Measurements from ENCODE around the gene YDJC. TPM values are rescaled to one million over a fixed set of nuclear protein-coding genes. Genes with fewer than 3 reads are reported as not detected.

Gene YDJC
- total RNA-seq, 2 donors from 2014 or later = 45.7 to 63.0 TPM

DNA sequence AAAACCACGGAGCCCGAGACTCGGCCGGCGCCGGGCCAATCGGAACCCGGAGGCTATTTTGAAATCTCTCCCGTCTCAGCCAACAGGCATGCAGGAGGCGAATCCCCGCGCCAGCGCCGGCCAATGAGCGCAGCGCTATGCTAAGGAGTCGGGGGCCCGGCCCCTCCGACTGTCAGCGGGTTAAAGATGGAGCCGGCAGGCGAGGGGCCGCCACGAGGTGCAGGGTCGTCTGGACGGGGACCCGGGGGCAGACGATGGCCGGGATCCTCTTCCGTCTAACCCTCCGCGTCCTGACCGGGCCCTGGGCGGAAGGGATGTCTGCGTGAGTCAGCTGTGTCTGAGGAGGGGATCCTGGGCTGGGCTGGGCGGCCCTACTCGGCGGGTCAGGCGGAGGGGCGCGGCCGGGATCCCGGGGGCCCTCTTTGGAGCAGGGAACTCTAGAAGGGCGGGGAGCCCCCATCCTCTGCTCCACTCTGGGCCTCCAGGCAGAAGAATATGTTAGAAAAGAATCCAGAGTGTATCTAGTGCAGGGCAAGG, 22.3 kb upstream of the YDJC start:
- 31 to 43% methylated on average over 26 to 34 of the region's 44 CpGs for WGBS, 2 donors
- TF ChIP-seq POLR2A (IDR thresholded peaks at IDR 0.05) = no peak
- TF ChIP-seq, protein P1, sequence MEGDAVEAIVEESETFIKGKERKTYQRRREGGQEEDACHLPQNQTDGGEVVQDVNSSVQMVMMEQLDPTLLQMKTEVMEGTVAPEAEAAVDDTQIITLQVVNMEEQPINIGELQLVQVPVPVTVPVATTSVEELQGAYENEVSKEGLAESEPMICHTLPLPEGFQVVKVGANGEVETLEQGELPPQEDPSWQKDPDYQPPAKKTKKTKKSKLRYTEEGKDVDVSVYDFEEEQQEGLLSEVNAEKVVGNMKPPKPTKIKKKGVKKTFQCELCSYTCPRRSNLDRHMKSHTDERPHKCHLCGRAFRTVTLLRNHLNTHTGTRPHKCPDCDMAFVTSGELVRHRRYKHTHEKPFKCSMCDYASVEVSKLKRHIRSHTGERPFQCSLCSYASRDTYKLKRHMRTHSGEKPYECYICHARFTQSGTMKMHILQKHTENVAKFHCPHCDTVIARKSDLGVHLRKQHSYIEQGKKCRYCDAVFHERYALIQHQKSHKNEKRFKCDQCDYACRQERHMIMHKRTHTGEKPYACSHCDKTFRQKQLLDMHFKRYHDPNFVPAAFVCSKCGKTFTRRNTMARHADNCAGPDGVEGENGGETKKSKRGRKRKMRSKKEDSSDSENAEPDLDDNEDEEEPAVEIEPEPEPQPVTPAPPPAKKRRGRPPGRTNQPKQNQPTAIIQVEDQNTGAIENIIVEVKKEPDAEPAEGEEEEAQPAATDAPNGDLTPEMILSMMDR (IDR thresholded peaks at IDR 0.05) = no peak
- Histone ChIP-seq H3K4me1 (peaks cover 21% of the 10 kb centered on the region), H3K36me3 (replicated peaks in 1 of 2; ENCODE audit: insufficient read depth in 1 of 2, low read depth in 2 of 2) (peaks cover 0 to 2% of the 10 kb centered on the region in 2 donors), H3K4me3 (peak overlapping the region in 1 of 2 donors; percentile 13), H3K27ac (no peak overlapping the region), H3K9me3 (no peaks in the 10 kb centered on the region), H3K27me3 (no peaks in the 10 kb centered on the region)
- peak; percentile 72 for ATAC-seq
- DNase-seq = peak; percentile 56 to 75 (median 72)
- intact Hi-C loops (cut with DNase I) = no loop called here

DNA sequence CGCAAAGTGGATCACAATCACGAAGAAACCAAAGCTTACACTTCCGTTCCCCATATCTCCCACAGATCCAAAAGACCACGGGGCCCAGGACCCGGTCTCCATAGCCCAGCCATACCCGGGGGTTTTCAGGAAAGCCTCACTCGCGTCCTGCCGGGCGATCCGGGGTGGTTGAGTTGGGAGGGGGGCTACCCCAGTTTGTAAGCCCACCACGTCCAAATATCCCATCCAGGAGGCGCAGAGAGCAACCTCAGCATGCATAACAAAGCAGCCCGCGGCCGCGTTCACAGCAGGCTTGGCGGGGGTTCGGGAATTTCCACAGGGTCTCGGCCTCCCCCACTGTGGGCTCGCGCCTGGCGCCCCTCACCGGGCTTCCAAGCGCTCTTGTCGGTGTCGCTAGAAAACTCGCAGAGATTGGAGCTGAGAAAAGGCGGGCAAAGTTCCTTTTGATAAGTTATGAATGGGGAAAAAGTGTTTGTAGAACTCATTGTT, 21.7 kb upstream of the YDJC start:
- intact Hi-C loops (cut with DNase I) = no loop called here
- Histone ChIP-seq H3K36me3 (replicated peaks in 1 of 2; ENCODE audit: insufficient read depth in 1 of 2, low read depth in 2 of 2) (peaks cover 0 to 2% of the 10 kb centered on the region in 2 donors), H3K27me3 (no peaks in the 10 kb centered on the region), H3K4me1 (peaks cover 26% of the 10 kb centered on the region), H3K9me3 (no peaks in the 10 kb centered on the region), H3K27ac (peak overlapping the region in 1 of 4 donors; percentile 11), H3K4me3 (no peak overlapping the region)
- ATAC-seq (no peak), DNase-seq (no peak)
- 12 to 42% methylated on average over 26 to 29 of the region's 29 CpGs for WGBS, 2 donors
- TF ChIP-seq POLR2A (IDR thresholded peaks at IDR 0.05) = no peak
- TF ChIP-seq, protein P1 (IDR thresholded peaks at IDR 0.05) = no peak

DNA sequence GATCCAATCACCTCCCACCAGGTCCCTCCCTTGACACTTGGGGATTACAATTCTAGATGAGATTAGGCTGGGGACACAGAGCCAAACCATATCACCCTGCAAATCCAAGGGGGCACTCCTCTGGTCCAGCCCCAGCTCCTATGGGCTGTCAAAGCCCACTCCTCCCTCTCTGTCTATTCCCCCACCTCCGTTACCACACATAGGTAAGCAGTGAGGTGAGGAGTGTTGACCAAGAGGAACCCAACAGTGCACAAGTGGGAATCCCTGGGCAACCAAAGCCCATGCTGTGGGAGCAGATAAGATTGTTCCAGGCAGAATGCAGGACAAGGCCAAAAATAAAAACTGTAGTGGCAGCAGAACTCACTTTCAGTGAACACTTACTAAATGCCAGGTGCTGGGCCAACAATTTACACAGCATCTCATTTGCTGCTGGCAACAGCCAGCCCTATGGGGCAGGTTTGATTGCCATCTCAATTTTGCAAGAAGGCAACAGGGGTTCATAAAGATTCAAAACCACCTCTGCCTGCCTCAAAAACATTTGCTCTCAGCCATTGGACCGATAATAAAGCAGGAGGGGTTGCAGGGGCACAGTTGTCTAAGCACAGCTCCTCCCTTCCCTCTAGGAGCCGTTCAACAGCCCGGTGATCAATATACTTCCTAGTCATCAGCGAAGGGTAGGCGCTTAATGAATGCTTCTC, 21.1 kb upstream of the YDJC start:
- peaks cover 30% of the 10 kb centered on the region for H3K4me1 ChIP-seq
- ATAC-seq (no peak), DNase-seq (no peak)
- intact Hi-C loops (cut with DNase I) = no loop called here
- H3K36me3 ChIP-seq (replicated peaks in 1 of 2; ENCODE audit: insufficient read depth in 1 of 2, low read depth in 2 of 2) = peaks cover 0 to 2% of the 10 kb centered on the region in 2 donors
- no peaks in the 10 kb centered on the region for H3K9me3 ChIP-seq
- H3K27me3 ChIP-seq = no peaks in the 10 kb centered on the region
- no peak for TF ChIP-seq POLR2A (IDR thresholded peaks at IDR 0.05)
- TF ChIP-seq, protein P1 (IDR thresholded peaks at IDR 0.05) = no peak
- 33 to 54% methylated on average over 4 to 6 of the region's 6 CpGs for WGBS, 2 donors
- no peak overlapping the region for H3K4me3 ChIP-seq
- H3K27ac ChIP-seq = no peak overlapping the region

GRCh38 chr22:21650280-21650679, 20.5 kb upstream of the YDJC start:
- ATAC-seq = no peak
- no peaks in the 10 kb centered on the region for H3K27me3 ChIP-seq
- peaks cover 0 to 2% of the 10 kb centered on the region in 2 donors for H3K36me3 ChIP-seq (replicated peaks in 1 of 2; ENCODE audit: insufficient read depth in 1 of 2, low read depth in 2 of 2)
- TF ChIP-seq, protein P1 (IDR thresholded peaks at IDR 0.05) = no peak
- TF ChIP-seq POLR2A (IDR thresholded peaks at IDR 0.05) = no peak
- H3K9me3 ChIP-seq = no peaks in the 10 kb centered on the region
- no peak for DNase-seq
- peaks cover 30% of the 10 kb centered on the region for H3K4me1 ChIP-seq
- no peak overlapping the region for H3K27ac ChIP-seq
- no peak overlapping the region for H3K4me3 ChIP-seq
- intact Hi-C loops (cut with DNase I) = no loop called here
- WGBS, 2 donors = 87% methylated on average over 7 of the region's 7 CpGs
